Measurements from ENCODE around the gene CAMTA1. TPM values are rescaled to one million over a fixed set of nuclear protein-coding genes. Genes with fewer than 3 reads are reported as not detected.

CAMTA1 gene
- total and polyA plus RNA-seq, 12 donors: 123 to 265 (median 142) TPM

- Histone ChIP-seq H3K4me3 (no peak overlapping the region), H3K4me1 (peaks cover 0 to 25% (median 13%) of the 10 kb centered on the region in 9 donors), H3K27me3 (no peaks in the 10 kb centered on the region), H3K36me3 (no peaks in the 10 kb centered on the region), H3K27ac (no peak overlapping the region), H3K9me3 (no peaks in the 10 kb centered on the region)
- no peak for DNase-seq
- TF ChIP-seq CTCF (IDR thresholded peaks at IDR 0.05): no peak
- 64 to 77% methylated on average over 3 of the region's 3 CpGs for WGBS, 2 donors
- intact Hi-C loops (cut with DNase I): loop anchor here in 1 of 10 donors (5.0 kb wide), 1 partner anchor 51 kb away; no protein-coding TSS in a partner anchor
- no peak for ATAC-seq
Measured at GRCh38 chr1:7481194-7481593, 695.9 kb downstream of the CAMTA1 start.

- no peak overlapping the region for H3K27ac ChIP-seq
- intact Hi-C loops (cut with DNase I): loop anchor here in 1 of 10 donors (5.0 kb wide), 1 partner anchor 50 kb away; no protein-coding TSS in a partner anchor
Measured at GRCh38 chr1:7482077-7482476, 696.8 kb downstream of the CAMTA1 start.

GRCh38 chr1:7482772-7483495, 697.7 kb downstream of the CAMTA1 start:
- no peaks in the 10 kb centered on the region for H3K36me3 ChIP-seq
- ATAC-seq: peak in 6 of 8 donors; percentile 16 to 68 (median 50)
- H3K9me3 ChIP-seq: no peaks in the 10 kb centered on the region
- H3K4me1 ChIP-seq: peaks cover 0 to 21% (median 9%) of the 10 kb centered on the region in 9 donors
- no peak for DNase-seq
- no peak overlapping the region for H3K4me3 ChIP-seq
- intact Hi-C loops (cut with DNase I): loop anchor here in 1 of 10 donors (5.0 kb wide), 1 partner anchor 49 kb away; no protein-coding TSS in a partner anchor
- H3K27ac ChIP-seq: no peak overlapping the region
- 53 to 54% methylated on average over 10 of the region's 10 CpGs for WGBS, 2 donors
- no peaks in the 10 kb centered on the region for H3K27me3 ChIP-seq
- TF ChIP-seq CTCF (IDR thresholded peaks at IDR 0.05): no peak

More at GRCh38 chr1:7482077-7482476, 696.8 kb downstream of the CAMTA1 start:
- no peaks in the 10 kb centered on the region for H3K9me3 ChIP-seq
- peaks cover 0 to 25% (median 13%) of the 10 kb centered on the region in 9 donors for H3K4me1 ChIP-seq
- peak in 1 of 8 donors; percentile 50 for ATAC-seq
- DNase-seq: no peak
- no peak for TF ChIP-seq CTCF (IDR thresholded peaks at IDR 0.05)
- 68 to 73% methylated on average over 6 of the region's 6 CpGs for WGBS, 2 donors
- no peak overlapping the region for H3K4me3 ChIP-seq
- H3K36me3 ChIP-seq: no peaks in the 10 kb centered on the region
- no peaks in the 10 kb centered on the region for H3K27me3 ChIP-seq

GRCh38 chr1:7483634-7484383, 698.6 kb downstream of the CAMTA1 start:
- Histone ChIP-seq H3K9me3 (no peaks in the 10 kb centered on the region), H3K27me3 (no peaks in the 10 kb centered on the region), H3K27ac (no peak overlapping the region), H3K4me1 (peaks cover 0 to 14% (median 4%) of the 10 kb centered on the region in 9 donors), H3K4me3 (no peak overlapping the region), H3K36me3 (no peaks in the 10 kb centered on the region)
- DNase-seq: no peak
- intact Hi-C loops (cut with DNase I): loop anchor here in 1 of 10 donors (5.0 kb wide), 1 partner anchor 48 kb away; no protein-coding TSS in a partner anchor
- ATAC-seq: no peak
- 86 to 88% methylated on average over 13 of the region's 13 CpGs for WGBS, 2 donors
- TF ChIP-seq CTCF (IDR thresholded peaks at IDR 0.05): no peak
